GM21825 (cell line): ENCODE results near the gene VSIR.

Experiments used
- ATAC-seq: cut with Tn5 transposase; IDR thresholded peaks from one replicate; pipeline ENCODE4 v1.9.1; 2021; ENCODE audit warnings: mild to moderate bottlenecking, moderate library complexity; ENCODE audit not compliant: unreplicated experiment

The VSIR gene

DNA sequence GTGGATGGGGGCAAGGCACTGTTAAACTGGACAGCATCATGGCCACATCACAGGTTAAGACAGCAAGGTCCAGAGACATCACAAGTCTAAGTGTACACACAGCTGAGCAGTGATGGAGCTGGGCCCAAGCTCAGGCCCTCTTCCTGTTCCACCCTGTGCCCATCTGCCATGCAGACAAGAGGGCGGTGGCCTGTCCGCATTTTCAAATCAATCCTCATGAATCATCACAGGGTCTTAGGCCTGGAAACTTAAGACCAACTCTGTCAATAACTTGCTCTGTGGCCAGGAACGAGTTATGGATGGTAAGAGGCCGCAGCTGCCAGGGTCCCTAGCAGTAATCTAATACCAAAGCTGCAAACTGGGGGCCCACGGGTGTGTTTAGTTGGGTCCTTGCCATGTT lies 56.9 kb downstream of the VSIR start:
- no peak for ATAC-seq

DNA sequence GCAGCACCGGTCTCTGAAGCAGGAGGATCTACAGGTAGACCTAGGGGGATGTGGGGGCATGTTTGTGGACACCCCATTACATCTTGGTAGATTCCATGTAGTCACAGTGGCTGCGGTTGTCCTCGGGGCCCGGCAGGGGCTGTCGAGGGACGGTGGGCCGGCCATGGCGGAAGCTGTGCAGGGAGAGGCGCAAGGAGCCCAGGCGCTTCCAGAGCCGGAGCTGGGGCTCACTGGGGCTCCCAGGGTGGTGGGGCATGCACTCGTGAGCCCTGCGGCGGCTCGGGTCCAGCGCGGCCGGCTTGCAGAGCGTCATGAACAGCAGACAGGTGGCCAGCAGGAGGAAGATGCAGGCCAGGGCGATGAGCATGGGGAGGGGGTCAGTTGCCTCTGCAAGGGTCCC lies 57.5 kb downstream of the VSIR start:
- no peak for ATAC-seq

DNA sequence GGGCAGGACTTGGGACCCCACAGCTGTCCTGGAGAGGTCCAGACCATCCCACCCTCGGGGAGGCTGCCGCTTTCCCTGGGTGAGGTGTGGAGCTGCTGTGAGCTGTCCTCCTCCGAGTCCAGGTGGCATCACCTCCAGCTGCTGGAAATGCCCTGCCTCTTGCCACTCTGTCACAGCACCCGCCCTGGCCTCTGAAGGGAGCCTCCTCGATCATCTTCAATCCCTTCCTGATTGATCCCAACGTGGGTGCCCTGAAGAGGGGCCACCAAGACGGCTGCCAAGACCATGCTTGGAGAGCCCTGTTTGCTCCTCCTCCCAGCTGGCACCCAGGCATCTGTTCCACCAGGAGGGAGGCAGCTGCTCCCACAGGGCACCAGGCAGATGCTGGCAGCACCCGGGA lies 58.3 kb downstream of the VSIR start:
- ATAC-seq: no peak

DNA sequence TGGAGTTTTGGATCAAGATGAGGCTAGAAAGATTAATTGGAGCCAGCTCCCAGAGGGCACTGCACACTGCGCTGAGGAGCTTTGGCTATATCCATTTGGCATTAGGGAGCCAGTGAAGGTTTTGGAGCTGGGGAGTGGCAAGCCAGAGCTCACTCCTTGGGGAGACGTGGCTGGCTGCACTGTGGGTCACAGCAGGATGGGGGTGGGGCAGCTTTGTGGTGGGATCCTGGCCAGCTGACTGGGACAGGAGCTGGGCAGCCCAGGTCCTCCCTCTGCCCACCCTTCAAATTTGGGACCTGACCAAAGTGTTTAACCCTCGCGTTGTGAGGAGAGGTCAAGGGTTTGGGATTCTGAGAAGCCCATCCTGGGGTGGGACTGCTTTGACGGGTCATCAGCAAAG lies 58.7 kb downstream of the VSIR start:
- no peak for ATAC-seq

DNA sequence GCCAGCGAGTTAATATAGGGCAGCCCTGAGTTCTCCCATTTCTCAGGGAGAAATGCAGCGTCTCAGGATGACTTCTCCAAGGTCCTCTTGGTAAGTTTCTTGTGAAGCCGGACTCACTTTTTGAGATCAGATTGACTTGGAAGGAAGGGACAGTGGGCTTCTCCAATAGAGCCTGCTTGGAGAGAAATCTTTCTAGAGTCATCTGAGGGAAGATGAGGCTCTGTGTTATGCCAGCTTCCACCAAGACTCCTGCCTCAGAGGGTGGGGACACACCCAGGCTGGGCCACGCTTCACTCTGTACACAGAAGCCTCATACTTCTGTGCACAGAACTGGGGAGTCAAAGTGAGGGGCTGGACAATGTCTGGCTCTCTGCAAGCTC lies 59.3 kb downstream of the VSIR start:
- no peak for ATAC-seq

DNA sequence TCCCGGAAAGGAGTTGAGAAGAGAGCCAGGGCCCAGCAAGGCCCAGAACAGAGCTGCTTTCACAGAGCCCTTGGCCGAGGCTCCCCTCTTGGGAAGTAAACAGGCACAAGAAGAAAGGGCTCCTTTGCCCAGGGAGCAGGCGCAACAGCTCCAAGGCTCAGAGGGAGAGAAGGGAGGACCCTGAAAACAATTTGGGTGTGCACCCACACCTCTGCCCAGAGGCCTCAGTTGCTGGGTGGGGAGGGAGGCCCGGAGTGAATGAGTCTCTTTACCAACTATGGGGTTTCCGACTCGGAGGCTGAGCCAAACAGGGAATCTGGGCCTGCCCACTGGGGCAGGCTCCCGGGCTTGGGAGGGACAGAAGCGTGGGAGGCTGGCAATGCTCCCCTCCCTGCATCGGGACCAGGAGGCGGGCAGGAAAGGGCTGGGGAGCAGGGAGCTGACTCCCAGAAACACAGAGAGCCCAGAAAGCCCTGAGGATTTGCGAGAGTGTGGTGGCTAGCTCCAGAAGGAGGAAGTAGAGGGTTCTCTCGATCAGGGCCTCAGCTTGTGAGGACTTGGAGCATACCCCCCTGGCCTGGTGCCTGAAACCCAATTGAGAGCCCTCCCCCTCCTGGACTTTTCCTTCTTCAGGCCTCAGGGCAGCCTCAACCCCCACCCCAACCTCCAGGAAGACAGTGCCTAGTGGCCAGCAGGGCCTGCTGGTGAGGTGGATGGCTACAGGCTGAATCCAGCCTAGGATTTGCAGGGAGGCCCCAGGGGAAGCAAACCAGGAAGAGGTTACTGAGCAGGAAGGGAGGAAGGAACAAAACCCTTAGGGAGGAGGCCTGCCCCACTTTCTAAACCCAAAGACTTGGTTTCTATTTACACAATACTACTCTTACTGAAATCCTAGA lies 59.9 kb downstream of the VSIR start:
- no peak for ATAC-seq

DNA sequence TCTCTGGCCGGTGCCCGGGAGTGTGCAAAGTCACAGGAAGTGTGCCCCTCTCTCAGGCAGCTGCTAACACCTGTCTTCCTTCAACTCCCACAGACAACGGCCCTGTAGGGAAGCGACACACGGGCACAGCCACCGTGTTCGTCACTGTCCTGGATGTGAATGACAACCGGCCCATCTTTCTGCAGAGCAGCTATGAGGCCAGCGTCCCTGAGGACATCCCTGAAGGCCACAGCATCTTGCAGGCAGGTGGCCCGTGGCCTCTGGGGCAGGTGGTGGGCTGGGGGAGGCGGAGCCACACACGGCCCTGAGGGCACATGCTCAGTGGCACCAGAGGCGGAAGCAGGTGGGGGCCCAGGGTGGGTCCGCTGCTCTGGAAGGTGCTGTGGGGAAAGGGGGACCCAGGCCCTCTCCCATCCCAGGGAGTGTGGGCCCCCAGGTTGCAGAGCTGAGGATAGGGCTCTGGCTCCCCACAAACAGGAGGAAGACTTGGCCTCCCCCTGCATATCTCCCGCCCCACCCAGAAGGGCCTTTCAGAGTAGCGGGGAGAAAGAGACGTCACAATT lies 60.7 kb downstream of the VSIR start:
- no peak for ATAC-seq

DNA sequence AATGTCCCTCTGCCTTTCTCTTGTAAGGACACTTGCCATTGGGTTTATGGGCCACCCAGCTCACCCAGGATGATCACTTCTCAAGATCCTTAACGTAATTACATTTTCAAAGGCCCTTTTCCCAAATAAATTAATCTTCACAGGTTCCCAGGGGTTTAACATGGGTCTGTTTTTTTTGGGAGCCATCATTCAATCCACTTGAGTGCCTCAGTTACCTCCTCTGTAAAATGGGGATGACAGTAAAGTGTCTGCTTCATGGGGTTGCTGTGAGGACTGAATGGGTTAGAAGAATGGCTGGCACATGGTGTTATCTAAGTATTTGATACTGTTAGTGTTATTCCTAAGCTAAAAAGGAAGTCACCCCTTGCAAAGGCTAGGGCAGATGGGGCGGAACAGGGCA lies 61.1 kb downstream of the VSIR start:
- ATAC-seq: no peak

DNA sequence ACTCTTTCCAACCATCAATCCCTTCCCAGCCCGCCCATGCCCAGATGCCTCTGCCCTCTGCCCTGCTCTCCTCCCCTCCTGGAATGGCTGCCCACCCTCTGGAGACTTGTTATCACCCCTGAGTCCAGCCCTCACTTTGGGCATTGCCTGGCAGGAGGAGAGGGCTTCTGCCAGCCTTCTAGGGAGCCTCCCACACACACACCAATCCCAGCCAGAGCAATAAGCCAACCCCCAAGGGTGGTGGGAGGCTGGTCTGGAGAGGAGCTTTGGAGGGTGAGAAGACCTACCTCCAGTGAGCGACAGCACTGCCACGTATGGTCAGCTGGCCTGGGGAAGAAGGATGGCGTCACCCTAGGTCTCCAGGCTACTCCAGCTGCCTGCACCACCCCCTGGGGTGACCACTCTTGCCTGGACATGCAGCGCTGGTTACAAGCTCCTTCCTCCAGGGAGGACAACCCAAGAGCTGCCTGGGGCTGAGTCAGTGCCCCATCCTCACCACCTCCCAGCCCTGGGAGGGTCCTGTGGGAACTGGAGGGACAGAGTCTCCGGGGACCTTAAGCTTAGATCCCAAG lies 62.2 kb downstream of the VSIR start:
- no peak for ATAC-seq

DNA sequence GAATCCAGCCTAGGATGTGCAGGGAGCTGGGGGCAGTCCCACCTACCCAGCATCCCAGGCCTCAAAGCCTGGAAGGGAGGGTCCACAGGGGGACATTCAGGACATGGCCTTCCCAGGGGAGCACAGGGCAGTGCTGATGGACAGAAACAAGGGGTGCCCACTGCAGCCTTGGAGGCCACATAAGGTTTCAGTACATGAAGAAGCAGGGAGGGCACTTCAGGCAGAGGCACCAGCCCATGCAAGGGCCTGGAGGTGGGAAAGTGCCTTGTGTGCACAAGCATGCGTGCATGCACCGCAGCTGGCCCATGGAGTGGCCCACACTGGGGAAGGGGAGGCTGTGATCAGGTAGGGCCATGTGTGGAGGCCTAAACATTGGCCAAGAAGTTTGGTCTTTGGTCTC lies 62.8 kb downstream of the VSIR start:
- no peak for ATAC-seq

DNA sequence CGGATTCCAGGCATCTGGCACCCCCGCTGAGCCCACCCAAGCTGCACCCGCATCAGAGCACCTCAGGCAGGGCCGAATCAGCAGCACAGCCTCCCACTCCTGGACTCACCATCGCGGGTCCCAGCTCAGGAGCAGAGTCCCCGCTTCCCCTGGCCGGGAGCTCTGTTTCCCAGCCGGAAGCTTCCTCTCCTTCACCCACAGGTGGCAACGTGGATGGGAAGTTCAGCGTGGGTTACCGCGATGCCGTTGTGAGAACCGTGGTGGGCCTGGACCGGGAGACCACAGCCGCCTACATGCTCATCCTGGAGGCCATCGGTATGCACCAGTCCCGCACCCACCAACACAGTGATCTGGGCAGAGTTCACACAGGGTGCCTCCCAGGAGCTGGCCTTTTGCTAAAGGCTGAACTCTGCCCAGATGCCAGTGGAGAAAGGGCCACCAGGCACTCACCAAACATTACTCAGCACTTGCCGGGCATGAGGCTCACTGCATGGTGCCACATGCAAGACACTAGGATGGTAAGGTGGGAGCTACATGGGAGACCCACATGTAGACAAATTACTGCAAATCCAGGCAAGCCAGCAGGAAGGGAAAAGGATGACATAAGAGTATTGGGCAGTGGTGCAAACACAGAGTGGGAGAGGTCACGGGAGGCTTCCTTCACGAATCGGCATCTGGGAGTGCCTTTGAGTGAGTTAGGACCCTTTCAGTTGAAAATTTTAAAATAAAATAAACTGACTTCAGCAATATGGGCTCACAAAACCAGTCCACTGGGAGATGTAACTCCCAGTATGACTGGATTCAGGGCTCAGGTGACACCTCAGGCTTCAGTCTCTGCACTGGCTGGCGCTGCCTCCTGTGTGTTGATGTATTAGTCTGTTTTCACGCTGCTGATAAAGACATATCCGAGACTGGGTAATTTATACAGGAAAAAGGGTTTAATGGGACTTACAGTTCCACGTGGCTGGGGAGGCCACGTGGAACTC lies 64.1 kb downstream of the VSIR start:
- no peak for ATAC-seq

DNA sequence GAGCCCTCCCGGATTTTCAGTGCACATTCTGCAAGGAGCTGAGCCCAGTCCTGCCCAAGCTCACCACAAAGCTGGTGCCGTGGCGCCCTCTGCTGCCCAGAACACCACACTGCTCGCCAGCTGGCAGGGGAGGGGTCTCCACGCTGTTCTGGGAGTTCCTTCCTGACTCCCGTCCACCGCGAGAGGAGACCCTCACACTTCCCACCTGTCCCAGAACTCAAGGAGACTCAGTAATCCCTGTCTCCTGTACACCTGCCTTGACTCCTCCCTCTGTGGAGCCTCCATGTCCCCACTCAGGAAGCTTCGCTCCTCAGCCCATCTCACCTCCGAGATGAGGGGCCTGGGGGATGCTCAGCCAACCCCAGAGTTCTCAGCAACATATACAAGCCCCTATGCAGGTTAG lies 65.0 kb downstream of the VSIR start:
- ATAC-seq: no peak

DNA sequence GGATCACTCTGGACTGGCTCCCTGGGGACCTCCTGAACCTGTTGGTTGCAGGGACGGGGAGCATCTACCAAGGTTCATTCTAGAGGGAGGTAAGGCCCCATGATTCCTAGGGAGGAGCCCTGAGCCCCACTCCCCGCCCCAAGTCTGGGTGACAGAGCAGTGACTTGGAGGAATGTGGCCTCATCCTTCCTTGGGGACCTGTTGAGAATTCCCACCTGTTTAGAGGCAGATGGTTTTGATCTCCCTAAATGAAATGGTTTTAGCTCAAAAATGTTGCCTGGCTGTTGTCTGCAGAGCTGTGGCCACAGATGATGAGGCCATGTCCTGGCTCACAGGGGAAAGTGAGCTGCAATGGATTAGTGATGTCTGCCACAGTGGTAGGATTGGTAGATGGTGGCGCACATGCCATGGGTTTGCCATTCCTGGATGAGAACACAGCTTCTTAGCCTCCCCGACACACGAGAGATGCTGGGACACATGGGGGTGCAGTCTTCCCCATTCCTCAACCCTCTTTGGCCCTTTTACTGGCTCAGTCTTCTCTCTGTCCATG lies 66.0 kb downstream of the VSIR start:
- no peak for ATAC-seq

DNA sequence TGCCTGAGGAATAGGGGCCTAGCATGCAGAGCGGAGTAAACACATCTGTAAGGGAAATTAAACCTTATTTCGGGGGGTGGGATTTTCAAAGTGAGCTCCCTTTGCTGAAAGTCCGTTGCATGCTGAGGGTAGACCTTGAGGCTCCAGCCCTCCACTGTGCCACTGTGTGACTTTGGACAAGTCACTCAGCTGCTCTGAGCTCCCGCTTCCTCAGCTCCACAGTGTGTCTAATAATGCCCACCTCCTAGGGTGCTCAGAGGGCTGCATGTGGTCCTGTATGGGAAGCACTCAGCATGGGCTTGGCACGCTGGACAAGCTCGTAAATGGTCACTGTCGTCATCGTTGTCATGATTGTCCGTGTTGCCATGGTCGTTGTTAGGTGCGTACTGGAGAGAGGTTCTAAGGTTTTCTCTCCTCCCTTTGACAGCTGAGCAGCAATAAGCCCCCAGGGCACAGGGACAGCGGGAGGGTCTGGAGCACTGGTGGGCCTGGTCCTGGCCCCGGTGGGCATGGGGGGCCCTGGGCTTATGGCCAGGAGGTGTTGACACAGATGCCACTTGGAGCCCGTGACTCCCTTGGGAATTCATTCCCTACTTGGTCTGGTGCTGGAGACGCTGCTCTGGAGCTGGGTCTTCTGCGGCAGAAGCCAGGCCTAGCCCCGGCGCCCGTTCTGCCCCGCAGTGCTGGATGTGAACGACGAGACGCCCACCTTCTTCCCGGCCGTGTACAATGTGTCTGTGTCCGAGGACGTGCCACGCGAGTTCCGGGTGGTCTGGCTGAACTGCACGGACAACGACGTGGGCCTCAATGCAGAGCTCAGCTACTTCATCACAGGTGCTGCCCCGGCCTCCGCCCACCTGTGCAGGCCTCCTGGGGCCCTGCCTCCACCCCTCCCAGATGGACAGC lies 66.9 kb downstream of the VSIR start:
- no peak for ATAC-seq

DNA sequence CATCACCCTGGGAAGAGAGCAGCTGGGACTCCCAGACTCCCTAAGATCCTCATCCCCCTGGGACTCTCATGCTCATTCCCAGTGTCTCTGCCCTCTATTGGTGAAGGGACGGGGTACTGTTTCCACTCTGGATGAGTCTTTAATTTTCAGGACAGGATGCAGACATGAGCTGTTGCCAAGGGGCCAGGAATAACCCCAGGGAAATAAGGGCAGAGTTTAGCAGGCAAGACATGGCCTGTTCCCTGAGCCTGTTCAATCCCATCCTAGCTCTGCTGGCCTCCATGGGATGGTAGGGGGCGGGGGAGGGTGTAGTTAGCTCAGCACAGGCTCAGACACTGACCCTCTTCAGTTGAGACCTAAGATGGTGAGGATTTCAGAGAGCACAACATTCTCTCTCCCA lies 67.7 kb downstream of the VSIR start:
- ATAC-seq: no peak

DNA sequence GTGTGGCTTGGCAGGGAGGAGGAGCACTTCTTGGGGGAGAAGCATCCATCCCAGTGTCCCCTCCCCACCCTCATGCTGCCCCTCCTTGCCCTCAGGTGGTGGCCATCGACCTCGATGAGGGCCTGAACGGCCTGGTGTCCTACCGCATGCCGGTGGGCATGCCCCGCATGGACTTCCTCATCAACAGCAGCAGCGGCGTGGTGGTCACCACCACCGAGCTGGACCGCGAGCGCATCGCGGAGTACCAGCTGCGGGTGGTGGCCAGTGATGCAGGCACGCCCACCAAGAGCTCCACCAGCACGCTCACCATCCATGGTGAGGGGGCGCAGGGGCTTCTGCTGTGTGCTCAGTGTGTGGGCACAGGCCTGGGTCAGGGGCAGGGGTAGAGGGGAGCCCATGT lies 68.5 kb downstream of the VSIR start:
- ATAC-seq: no peak

DNA sequence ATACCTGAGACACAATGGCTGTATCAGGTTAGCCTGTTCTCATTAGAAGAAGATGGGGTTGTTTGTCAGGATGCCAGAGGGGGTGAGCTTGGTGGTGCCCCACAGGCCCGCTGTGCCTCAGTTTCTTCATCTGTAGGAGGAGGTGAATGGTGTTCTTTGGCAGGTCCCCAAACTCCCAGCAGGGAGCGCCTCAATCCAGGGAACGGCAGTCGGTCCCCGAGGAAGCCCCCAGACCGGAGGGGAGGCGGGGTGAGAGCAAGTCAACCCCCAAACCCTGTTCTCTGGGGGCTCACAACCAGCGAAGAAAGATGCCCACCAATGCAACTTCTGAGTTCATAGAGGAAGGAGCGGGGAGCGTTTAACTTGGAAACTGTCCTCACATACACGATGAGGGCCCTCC lies 69.7 kb downstream of the VSIR start:
- no peak for ATAC-seq

DNA sequence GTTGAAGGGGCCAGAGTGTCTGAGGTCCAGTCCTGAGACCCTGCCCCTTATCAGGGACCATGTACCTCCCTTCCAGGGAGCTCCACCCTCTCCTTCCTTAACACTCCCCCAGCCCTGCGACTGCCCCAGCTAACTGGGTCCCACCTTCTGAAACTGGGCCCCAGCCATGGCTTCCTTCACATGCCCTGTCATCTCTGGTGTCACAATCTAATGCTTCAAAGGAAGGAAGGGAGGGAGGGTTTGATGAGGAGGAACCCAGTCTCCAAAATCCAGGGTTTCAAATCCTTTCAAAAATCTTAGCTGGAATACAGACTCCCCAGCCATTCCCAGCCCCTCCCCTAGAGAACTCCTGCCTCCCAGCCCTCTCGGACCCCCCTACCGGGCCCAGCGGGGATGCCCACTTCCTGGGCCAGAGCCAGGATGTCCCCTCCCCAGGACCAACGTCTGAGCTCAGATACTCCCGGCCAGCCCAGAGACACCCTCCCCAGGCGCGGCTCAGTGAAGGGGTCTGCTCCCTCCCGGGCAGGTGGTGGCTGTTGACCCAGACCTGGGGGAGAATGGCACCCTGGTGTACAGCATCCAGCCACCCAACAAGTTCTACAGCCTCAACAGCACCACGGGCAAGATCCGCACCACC lies 71.7 kb downstream of the VSIR start:
- no peak for ATAC-seq

DNA sequence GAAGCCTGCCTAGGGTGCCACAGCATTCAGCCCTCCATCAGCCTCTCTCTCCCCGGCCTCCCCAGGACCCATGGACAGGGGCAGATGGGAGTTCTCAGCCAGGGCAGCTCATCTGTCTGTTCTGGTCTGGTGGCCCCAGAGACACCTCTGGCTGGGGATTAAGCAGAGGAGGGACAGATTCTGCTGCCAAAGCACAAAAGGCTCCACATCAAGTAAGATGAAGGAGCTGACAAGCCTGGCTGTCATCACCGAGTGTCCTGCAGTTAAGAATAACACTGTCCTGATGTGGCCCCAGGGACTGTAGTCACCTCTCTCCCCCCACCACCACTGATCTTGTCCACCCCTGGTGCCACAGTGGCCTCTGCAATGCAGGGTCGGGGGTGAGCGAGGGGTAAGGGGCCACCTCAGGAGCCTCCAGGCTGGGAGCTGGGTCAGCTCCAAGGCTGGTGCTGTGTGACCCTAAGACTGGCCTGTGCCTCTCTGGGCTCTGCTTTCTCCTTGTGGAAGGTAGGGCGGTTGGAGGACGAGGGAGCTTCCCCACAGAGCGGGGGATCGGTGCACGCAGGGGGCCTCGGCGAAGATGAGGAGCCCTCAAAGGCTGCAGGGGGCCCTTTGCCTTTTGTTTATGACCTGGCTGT lies 72.5 kb downstream of the VSIR start:
- no peak for ATAC-seq
